ENCODE data around the gene HOXB4.

Gene HOXB4

GRCh38 chr17:48589831-48590606 lies 11.9 kb upstream of the HOXB4 start, which contains the start of gene HOXB3:
Gene HOXB3 (minus strand): TSS chr17:48590241. CDS start chr17:48552474, 37,767 bp downstream.
- no peak for DNase-seq (ENCODE audit: low spot score)

GRCh38 chr17:48589060-48589830 lies 11.1 kb upstream of the HOXB4 start:
- DNase-seq (ENCODE audit: low spot score), result no peak

- DNase-seq (ENCODE audit: low spot score), result no peak
These were observed 10.4 kb upstream of the HOXB4 start for GRCh38 chr17:48588528-48588927.

GRCh38 chr17:48588074-48588415 lies 9.9 kb upstream of the HOXB4 start:
- DNase-seq (ENCODE audit: low spot score), result no peak

- DNase-seq (ENCODE audit: low spot score), result no peak
These were observed 9.3 kb upstream of the HOXB4 start for GRCh38 chr17:48587276-48588073.

- no peak for DNase-seq (ENCODE audit: low spot score)
These were observed 8.5 kb upstream of the HOXB4 start for GRCh38 chr17:48586355-48587258.

- no peak for DNase-seq (ENCODE audit: low spot score)
These were observed 6.1 kb upstream of the HOXB4 start for GRCh38 chr17:48584223-48584741.

- no peak for DNase-seq (ENCODE audit: low spot score)
These were observed 5.6 kb upstream of the HOXB4 start for GRCh38 chr17:48583708-48584222.

GRCh38 chr17:48582750-48583069 lies 4.6 kb upstream of the HOXB4 start:
- DNase-seq (ENCODE audit: low spot score), result no peak

GRCh38 chr17:48579760-48580554 lies 1.8 kb upstream of the HOXB4 start:
- DNase-seq (ENCODE audit: low spot score), result no peak

- no peak for DNase-seq (ENCODE audit: low spot score)
These were observed 1.3 kb upstream of the HOXB4 start for GRCh38 chr17:48579471-48579759.

GRCh38 chr17:48578616-48579470 lies 693 bp upstream of the HOXB4 start:
- DNase-seq (ENCODE audit: low spot score), result no peak

- no peak for DNase-seq (ENCODE audit: low spot score)
These were observed 712 bp downstream of the HOXB4 start for GRCh38 chr17:48577330-48577945.

GRCh38 chr17:48576479-48577309 lies 1.5 kb downstream of the HOXB4 start:
- DNase-seq (ENCODE audit: low spot score), result peak; percentile 67

- DNase-seq (ENCODE audit: low spot score), result no peak
These were observed 2.3 kb downstream of the HOXB4 start for GRCh38 chr17:48575673-48576478.

GRCh38 chr17:48575066-48575582 lies 3.0 kb downstream of the HOXB4 start:
- DNase-seq (ENCODE audit: low spot score), result no peak

- DNase-seq (ENCODE audit: low spot score), result no peak
These were observed 3.6 kb downstream of the HOXB4 start for GRCh38 chr17:48574505-48575065.

All from GM03348 (cell line).